Upper lobe of left lung (tissue), 6 donors: Measurements from ENCODE around the gene LRP1. TPM values are rescaled to one million over a fixed set of nuclear protein-coding genes. Genes with fewer than 3 reads are reported as not detected.

ENCODE experiments used
- ATAC-seq, 2 donors: fragments of 200-7000 bp; cut with Tn5 transposase; one replicate each; pipeline ENCODE4 v1.9.1; 2022; ENCODE audit warnings: mild to moderate bottlenecking in 2 of 2, moderate library complexity in 2 of 2; ENCODE audit not compliant: low FRiP score in 2 of 2
- DNase-seq, 2 donors: peaks; one replicate each; pipeline ENCODE4 v3.0.0-alpha.2; 2019 to 2020
- H3K27ac ChIP-seq, 4 donors: fragments of 200-600 bp; sonication (generic); one replicate each; pipeline ENCODE4 v1.5.1; 2016 to 2019
- H3K27me3 ChIP-seq, 4 donors: fragments of 200-600 bp; sonication (generic); one replicate each; pipeline ENCODE4 v1.5.1; 2017 to 2019
- H3K36me3 ChIP-seq, 4 donors: fragments of 200-600 bp; sonication (generic); one replicate each; pipeline ENCODE4 v1.5.1; 2016 to 2019
- H3K4me1 ChIP-seq, 4 donors: fragments of 200-600 bp; sonication (generic); one replicate each; pipeline ENCODE4 v1.5.1; 2018 to 2019
- H3K4me3 ChIP-seq, 4 donors: fragments of 200-600 bp; sonication (generic); one replicate each; pipeline ENCODE4 v1.5.1; 2017 to 2019; ENCODE audit warnings: mild to moderate bottlenecking in 2 of 4, moderate library complexity in 1 of 4
- H3K9me3 ChIP-seq, 4 donors: fragments of 200-600 bp; sonication (generic); one replicate each; pipeline ENCODE4 v1.5.1; 2018 to 2019
- EP300 ChIP-seq, 4 donors: sonication (generic); formaldehyde crosslinking; IDR thresholded peaks; one replicate each; pipeline ENCODE4 v1.5.1; 2017; ENCODE audit warnings: antibody characterized with exemption in 4 of 4, control low read depth in 2 of 4
- POLR2A ChIP-seq, 4 donors: fragments of 450-650 bp; IDR thresholded peaks; one replicate each; pipeline ENCODE4 v1.5.1; 2016 to 2017; ENCODE audit warnings: antibody characterized with exemption in 4 of 4, mild to moderate bottlenecking in 2 of 4
- POLR2AphosphoS5 ChIP-seq, 2 donors: sonication (generic); formaldehyde crosslinking; IDR thresholded peaks; one replicate each; pipeline ENCODE4 v1.5.1; 2017; ENCODE audit warnings: antibody characterized with exemption in 2 of 2
- WGBS, 2 donors: methylation state at CpG; one replicate each; pipeline ENCODE4 v1.1.5; 2017 to 2018; 5-methylcytosine and 5-hydroxymethylcytosine counted together
- total RNA-seq, 6 donors: library from RNA; depleted of rRNA in 4 of 6; stranded (reverse); fragments of >200 nt in 4 of 6; gene quantifications; one replicate each; pipeline versions ENCODE4 v1.1.0 to v1.2.1, GENCODE V29; 2016 to 2021
- TF ChIP-seq, protein P1 (sequence below), 6 experiments: fragments of 450-650 bp in 4 of 6; fragments of 200-600 bp in 2 of 6; sonication (generic) in 2 of 6; IDR thresholded peaks; one replicate each; pipeline ENCODE4 v1.5.1; 2016 to 2019; ENCODE audit warnings: antibody characterized with exemption in 6 of 6
- donor health status: DM: no; HTN: no; CAD: no; lungs with moderate emphysema.
- donor health status: DM: no; HTN: yes; CAD: no; lungs with severe emphysema.

Gene LRP1
- total RNA-seq, 6 donors from 2014 or later = 137 to 504 (median 308) TPM

DNA sequence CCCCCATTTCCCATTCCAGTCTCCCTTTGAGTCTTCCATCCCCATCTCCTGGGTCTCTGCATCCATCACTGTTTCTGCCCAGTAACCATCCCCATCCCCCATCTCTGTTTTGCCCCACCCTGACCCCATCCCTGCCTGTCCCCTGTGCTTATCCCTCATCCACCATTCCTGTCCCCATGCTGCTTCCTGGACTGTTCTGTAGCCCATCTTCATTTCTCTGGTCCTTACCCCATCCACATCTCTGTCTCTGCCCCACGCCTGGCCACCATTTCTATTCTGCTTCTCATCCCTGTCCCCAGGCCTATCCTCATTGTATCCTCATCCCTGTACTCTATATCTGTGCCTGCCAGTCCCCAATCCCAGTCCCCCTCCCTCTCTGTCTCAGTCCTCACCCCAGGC is 92.5 kb downstream of the LRP1 start:
- no peaks in the 10 kb centered on the region for H3K9me3 ChIP-seq
- TF ChIP-seq POLR2A (IDR thresholded peaks at IDR 0.05) (no peak), EP300 (IDR thresholded peaks at IDR 0.05) (no peak), POLR2AphosphoS5 (IDR thresholded peaks at IDR 0.05) (no peak)
- TF ChIP-seq, protein P1, sequence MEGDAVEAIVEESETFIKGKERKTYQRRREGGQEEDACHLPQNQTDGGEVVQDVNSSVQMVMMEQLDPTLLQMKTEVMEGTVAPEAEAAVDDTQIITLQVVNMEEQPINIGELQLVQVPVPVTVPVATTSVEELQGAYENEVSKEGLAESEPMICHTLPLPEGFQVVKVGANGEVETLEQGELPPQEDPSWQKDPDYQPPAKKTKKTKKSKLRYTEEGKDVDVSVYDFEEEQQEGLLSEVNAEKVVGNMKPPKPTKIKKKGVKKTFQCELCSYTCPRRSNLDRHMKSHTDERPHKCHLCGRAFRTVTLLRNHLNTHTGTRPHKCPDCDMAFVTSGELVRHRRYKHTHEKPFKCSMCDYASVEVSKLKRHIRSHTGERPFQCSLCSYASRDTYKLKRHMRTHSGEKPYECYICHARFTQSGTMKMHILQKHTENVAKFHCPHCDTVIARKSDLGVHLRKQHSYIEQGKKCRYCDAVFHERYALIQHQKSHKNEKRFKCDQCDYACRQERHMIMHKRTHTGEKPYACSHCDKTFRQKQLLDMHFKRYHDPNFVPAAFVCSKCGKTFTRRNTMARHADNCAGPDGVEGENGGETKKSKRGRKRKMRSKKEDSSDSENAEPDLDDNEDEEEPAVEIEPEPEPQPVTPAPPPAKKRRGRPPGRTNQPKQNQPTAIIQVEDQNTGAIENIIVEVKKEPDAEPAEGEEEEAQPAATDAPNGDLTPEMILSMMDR (IDR thresholded peaks at IDR 0.05) = no peak
- DNase-seq (no peak), ATAC-seq (no peak)
- H3K4me1 ChIP-seq = peaks cover 26 to 44% (median 29%) of the 10 kb centered on the region in 4 donors
- 46 to 53% methylated on average over 1 of the region's 1 CpG for WGBS, 2 donors
- H3K36me3 ChIP-seq = no peaks in the 10 kb centered on the region
- H3K4me3 ChIP-seq = no peak overlapping the region
- H3K27me3 ChIP-seq = peaks cover 3 to 92% (median 57%) of the 10 kb centered on the region in 4 donors
- H3K27ac ChIP-seq = no peak overlapping the region

DNA sequence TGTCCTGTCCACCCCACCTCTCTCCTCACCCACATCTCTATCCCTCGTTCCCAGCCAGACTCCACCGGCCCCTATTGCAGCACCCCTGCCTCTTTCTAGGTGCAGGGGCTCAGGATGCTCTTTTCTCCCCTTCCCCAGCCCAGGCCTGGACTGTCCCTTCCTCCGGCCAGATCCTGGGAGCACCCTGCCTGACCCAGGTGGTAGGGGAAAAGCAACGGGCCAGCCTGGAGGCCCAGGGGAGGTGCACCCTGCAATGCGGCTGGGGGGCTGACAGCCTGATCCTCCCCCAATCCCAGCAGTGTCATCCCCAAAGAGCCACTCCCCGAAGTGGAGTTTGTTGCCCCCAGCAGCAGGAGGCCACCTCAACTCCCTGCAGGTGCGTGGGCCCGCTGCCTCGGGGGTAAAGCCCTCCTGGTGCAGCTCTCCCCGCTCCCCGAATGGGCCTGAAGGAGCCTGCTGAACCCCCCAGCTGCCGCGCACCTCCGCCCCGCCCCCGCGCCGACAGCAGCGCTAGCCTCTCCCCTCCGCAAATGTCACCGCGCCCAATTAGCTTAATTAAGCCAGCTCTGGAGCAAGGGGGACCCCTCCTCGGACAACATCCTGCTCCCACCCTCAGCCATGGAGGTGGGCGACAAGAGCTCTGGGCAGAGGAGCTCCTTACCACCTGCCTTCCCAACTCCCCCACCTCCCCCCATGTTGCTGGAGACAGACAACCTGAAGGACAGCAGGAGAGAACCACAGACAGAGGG is 93.1 kb downstream of the LRP1 start:
- TF ChIP-seq, protein P1 (IDR thresholded peaks at IDR 0.05) = no peak
- TF ChIP-seq POLR2A (IDR thresholded peaks at IDR 0.05) (no peak), POLR2AphosphoS5 (IDR thresholded peaks at IDR 0.05) (no peak), EP300 (IDR thresholded peaks at IDR 0.05) (no peak)
- Histone ChIP-seq H3K36me3 (no peaks in the 10 kb centered on the region), H3K27ac (no peak overlapping the region), H3K27me3 (peaks cover 3 to 92% (median 55%) of the 10 kb centered on the region in 4 donors), H3K4me1 (peaks cover 21 to 39% (median 24%) of the 10 kb centered on the region in 4 donors), H3K4me3 (no peak overlapping the region), H3K9me3 (no peaks in the 10 kb centered on the region)
- 16 to 19% methylated on average over 10 to 23 of the region's 24 CpGs for WGBS, 2 donors
- DNase-seq (peak in 1 of 2 donors; percentile 83), ATAC-seq (no peak)

DNA sequence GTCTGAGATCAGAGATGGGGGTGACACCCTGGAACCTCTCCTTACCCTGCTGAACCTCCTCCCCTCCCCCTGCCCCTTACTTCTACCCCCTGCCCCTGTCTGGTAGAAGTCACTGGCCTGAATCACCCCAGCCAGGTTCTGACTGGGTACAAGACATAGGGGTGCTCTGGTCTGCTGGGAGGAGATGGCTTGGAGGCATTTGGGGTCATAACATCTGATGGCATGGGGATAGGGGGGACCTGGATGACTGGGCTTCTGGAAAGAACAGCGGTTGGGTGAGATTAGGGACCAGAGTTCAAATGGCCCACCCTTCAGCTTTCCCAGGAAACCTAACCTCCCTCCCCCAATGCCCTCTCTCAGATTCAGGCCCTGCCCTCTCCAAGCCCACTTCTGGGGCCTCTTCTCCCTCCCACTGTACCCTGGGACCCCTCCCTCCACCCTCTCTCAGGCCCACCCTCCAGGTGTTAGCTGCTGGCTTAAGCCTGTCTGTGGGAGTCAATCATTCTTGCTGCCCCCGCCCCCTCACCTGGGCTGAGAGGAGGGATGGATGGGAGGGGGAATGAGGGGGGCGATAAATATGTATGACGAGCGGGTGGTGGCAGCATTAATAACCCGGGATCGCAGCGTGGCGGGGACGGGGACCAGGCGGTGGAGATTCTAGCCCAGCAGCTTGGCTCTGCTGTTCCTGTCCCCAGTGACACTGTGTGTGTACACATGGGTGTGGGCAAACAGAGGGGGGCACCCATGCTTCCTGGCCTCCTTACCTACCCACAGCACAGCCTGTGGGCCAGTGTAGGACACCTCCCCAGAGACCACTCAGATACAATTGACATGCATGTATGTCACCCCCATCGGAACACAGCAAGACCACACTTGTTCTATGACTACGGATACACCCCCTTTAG is 94.3 kb downstream of the LRP1 start:
- peaks cover 2 to 91% (median 54%) of the 10 kb centered on the region in 4 donors for H3K27me3 ChIP-seq
- DNase-seq (peak in 1 of 2 donors; percentile 39), ATAC-seq (no peak)
- no peaks in the 10 kb centered on the region for H3K36me3 ChIP-seq
- H3K27ac ChIP-seq = no peak overlapping the region
- WGBS, 2 donors = 27 to 41% methylated on average over 9 to 13 of the region's 13 CpGs
- H3K9me3 ChIP-seq = no peaks in the 10 kb centered on the region
- TF ChIP-seq POLR2AphosphoS5 (IDR thresholded peaks at IDR 0.05) = no peak
- no peak for TF ChIP-seq POLR2A (IDR thresholded peaks at IDR 0.05)
- TF ChIP-seq, protein P1 (IDR thresholded peaks at IDR 0.05) = no peak
- no peak for TF ChIP-seq EP300 (IDR thresholded peaks at IDR 0.05)
- no peak overlapping the region for H3K4me3 ChIP-seq
- H3K4me1 ChIP-seq = peaks cover 21 to 34% (median 23%) of the 10 kb centered on the region in 4 donors

DNA sequence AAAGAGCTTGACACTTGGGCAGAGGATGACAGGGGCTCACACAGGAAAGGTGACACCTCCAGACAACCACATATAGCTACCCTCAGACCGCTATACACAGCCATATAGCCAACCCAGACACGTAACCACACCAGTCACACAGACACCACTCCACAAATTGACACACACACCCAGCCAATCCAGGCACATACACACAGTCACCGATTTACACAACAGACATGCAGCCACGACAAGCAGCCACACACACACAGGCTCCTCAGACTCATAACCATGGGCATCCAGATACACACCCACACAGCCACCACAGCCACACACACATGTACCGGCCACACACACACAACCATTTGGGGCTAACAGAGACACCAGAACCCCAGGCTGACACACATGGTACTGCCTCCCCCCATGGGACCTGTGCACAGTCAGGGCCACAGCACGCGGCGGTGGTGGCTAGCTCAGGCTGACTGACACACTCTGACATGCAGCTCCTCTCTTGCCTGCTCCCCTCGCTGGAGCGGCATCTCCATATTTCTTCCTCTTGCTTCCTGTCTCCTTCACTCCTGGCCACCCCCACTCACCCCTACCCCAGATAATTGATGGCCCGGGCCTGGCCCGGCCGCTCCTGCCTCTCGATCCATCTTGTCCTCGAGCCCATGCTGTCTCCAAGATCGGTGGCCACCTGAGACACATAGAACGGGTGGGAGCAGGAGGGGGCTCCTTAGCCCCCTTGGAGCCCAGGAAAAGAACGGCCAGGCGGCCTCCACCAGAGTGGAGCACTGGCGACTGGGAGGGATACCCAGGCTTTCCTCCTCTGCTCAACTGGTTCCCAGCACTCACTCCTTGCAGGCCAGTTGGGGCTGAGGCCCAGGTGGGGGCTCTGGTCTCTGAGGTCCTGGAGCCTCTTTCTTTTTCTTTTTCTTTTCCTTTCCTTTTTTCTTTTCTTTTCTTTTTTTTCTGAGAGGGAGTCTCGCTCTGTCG is 95.2 kb downstream of the LRP1 start:
- H3K27me3 ChIP-seq = peaks cover 2 to 81% (median 48%) of the 10 kb centered on the region in 4 donors
- peak in 1 of 2 donors; percentile 74 for DNase-seq
- WGBS, 2 donors = 46 to 55% methylated on average over 21 to 22 of the region's 22 CpGs
- ATAC-seq = no peak
- TF ChIP-seq, protein P1 (IDR thresholded peaks at IDR 0.05) = no peak
- TF ChIP-seq POLR2AphosphoS5 (IDR thresholded peaks at IDR 0.05) (no peak), POLR2A (IDR thresholded peaks at IDR 0.05) (no peak), EP300 (IDR thresholded peaks at IDR 0.05) (no peak)
- H3K36me3 ChIP-seq = no peaks in the 10 kb centered on the region
- H3K9me3 ChIP-seq = no peaks in the 10 kb centered on the region
- H3K4me1 ChIP-seq = peaks cover 19 to 31% (median 21%) of the 10 kb centered on the region in 4 donors
- no peak overlapping the region for H3K27ac ChIP-seq
- no peak overlapping the region for H3K4me3 ChIP-seq
